Stimulated activated naive CD8-positive, alpha-beta T cell treated with anti-CD3 and anti-CD28 coated beads, Interleukin-15, Interleukin-2, amounts not matched to agents 100 U/mL and 50 U/mL, for 24 hours (primary cell): ENCODE measurements around the gene CEP164.

ENCODE experiments used
- ATAC-seq: fragments of 150-1000 bp; cut with Tn5 transposase; one replicate; pipeline ENCODE4 v1.10.0; 2021
- DNase-seq: peaks from one replicate; pipeline ENCODE4 v3.0.0; 2021

The CEP164 gene

DNA sequence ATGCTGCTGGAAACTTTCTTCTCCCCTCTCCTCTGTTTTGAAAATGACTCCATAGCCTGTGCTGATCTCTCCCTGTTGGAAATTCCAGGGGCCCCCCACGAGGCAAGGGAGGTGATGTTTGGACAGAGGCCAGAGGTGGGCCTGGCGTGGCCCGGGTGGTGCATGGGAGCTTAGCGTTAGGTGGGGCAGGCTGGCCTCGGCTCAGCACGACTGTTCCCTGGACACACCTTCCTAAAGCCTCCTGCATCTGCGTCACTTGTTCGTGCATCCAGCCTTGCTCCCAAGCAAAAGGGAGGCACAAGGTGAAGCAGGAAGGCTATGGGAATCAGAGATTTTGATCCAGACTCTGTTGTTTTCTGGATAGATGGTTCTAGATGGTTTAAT, 135.2 kb downstream of the CEP164 start:
- ATAC-seq: no peak
- no peak for DNase-seq
